ENCODE measurements around the gene POLR1C.

The POLR1C gene

DNA sequence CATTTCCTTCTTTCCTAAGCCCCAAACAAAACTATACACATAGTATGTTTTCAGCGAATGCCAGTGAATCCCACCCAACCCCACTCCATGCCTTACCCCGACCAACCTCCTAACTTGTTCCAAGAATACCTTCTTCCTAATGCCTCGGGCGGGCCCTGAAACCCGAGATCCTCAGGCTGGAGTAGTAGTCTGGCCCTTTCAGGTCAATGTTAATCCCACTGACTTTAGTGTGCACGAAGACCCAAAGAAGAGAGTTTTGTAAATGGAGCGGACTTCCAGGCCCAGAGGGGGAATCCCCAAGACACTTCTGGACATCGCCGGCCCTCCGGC is 557 bp upstream of the POLR1C start:
- Histone ChIP-seq H3K9ac (ENCODE audit: low read depth, low read length, poor library complexity, severe bottlenecking) (peak overlapping the region; percentile 97), H3K4me2 (ENCODE audit: low read depth, low read length, poor library complexity, severe bottlenecking) (peak overlapping the region; percentile 87), H3K9me3 (ENCODE audit: insufficient read depth, low read depth, low read length) (no peaks in the 10 kb centered on the region), H3K27me3 (ENCODE audit: insufficient read depth, low read length, poor library complexity, severe bottlenecking) (no peaks in the 10 kb centered on the region), H3K79me2 (ENCODE audit: insufficient read depth, low read length) (peaks cover 69% of the 10 kb centered on the region), H3K9me2 (replicated peaks; ENCODE audit: low read depth, low read length) (no peaks in the 10 kb centered on the region), H3K4me3 (ENCODE audit: low read length, poor library complexity, severe bottlenecking) (peak overlapping the region; percentile 93), H3K4me1 (ENCODE audit: insufficient read depth, low read length, poor library complexity, severe bottlenecking) (peaks cover 38% of the 10 kb centered on the region), H2AFZ (ENCODE audit: low read length) (peak overlapping the region; percentile 81), H3F3A (ENCODE audit: low read depth) (no peaks in the 10 kb centered on the region; the same call in 1 of the 2 replicates), H4K20me1 (ENCODE audit: insufficient read depth, low read length, poor library complexity, severe bottlenecking) (peaks cover 31% of the 10 kb centered on the region), H3K36me3 (ENCODE audit: insufficient read depth, low read length) (peaks cover 37% of the 10 kb centered on the region; the same call in 1 of the 2 replicates)
- no peak for TF ChIP-seq EZH2phosphoT487 (IDR thresholded peaks at IDR 0.05; ENCODE audit: borderline replicate concordance)
- TF ChIP-seq, protein P1, sequence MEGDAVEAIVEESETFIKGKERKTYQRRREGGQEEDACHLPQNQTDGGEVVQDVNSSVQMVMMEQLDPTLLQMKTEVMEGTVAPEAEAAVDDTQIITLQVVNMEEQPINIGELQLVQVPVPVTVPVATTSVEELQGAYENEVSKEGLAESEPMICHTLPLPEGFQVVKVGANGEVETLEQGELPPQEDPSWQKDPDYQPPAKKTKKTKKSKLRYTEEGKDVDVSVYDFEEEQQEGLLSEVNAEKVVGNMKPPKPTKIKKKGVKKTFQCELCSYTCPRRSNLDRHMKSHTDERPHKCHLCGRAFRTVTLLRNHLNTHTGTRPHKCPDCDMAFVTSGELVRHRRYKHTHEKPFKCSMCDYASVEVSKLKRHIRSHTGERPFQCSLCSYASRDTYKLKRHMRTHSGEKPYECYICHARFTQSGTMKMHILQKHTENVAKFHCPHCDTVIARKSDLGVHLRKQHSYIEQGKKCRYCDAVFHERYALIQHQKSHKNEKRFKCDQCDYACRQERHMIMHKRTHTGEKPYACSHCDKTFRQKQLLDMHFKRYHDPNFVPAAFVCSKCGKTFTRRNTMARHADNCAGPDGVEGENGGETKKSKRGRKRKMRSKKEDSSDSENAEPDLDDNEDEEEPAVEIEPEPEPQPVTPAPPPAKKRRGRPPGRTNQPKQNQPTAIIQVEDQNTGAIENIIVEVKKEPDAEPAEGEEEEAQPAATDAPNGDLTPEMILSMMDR (conservative IDR thresholded peaks at IDR 0.05; ENCODE audit: low read length), result no peak

DNA sequence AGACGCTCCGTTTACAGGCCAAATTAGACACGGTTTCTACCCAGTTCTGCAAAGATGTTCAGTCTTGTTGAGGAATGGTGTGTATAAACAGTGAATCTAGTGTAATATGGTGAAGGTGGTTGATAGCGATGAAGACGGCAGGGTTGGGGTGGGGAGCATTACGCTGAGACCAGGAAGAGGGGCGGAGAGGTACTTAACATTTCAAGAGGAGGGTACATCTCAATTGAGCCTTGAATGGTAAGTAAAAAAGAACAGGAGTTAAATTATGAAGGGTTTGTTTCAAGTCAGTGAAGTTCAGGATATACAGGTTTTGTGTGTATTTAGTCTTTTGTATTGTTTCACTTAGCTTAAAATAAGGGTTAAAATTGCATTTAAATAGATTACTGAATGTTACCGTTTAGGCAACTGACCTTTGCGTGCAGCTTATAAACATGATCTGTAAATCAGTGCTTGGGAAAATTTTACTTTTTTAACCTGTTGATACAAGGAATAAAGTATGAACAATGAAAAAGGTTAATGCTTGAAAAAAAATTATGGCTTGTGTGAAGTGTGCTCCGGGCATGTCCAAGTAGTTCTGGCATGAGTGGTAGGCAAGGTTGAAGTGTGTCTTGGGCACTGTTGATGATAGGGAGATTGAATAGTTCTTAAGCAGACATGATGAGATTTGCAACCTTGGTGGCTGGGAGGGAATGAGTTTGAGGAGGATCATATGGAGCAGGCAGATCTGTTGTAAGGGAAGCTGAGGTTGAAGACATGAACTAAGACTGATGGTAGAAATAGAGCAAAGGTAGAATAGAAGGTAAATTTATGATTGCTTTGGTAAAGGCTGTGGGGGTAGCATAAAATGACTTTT is 842 bp downstream of the POLR1C start:
- Histone ChIP-seq H3K79me2 (ENCODE audit: insufficient read depth, low read length) (peaks cover 69% of the 10 kb centered on the region), H3K4me2 (ENCODE audit: low read depth, low read length, poor library complexity, severe bottlenecking) (peak overlapping the region; percentile 96), H3K4me1 (ENCODE audit: insufficient read depth, low read length, poor library complexity, severe bottlenecking) (peaks cover 38% of the 10 kb centered on the region), H3K9me3 (ENCODE audit: insufficient read depth, low read depth, low read length) (no peaks in the 10 kb centered on the region), H3K9ac (ENCODE audit: low read depth, low read length, poor library complexity, severe bottlenecking) (peak overlapping the region; percentile 97), H3F3A (ENCODE audit: low read depth) (no peaks in the 10 kb centered on the region), H3K9me2 (replicated peaks; ENCODE audit: low read depth, low read length) (no peaks in the 10 kb centered on the region), H3K27me3 (ENCODE audit: insufficient read depth, low read length, poor library complexity, severe bottlenecking) (no peaks in the 10 kb centered on the region), H3K4me3 (ENCODE audit: low read length, poor library complexity, severe bottlenecking) (peak overlapping the region; percentile 93), H2AFZ (ENCODE audit: low read length) (peak overlapping the region; percentile 88), H4K20me1 (ENCODE audit: insufficient read depth, low read length, poor library complexity, severe bottlenecking) (peaks cover 28% of the 10 kb centered on the region), H3K36me3 (ENCODE audit: insufficient read depth, low read length) (peaks cover 47% of the 10 kb centered on the region; the same call in 1 of the 2 replicates)
- TF ChIP-seq EZH2phosphoT487 (IDR thresholded peaks at IDR 0.05; ENCODE audit: borderline replicate concordance), result no peak
- TF ChIP-seq, protein P1 (conservative IDR thresholded peaks at IDR 0.05; ENCODE audit: low read length), result no peak

DNA sequence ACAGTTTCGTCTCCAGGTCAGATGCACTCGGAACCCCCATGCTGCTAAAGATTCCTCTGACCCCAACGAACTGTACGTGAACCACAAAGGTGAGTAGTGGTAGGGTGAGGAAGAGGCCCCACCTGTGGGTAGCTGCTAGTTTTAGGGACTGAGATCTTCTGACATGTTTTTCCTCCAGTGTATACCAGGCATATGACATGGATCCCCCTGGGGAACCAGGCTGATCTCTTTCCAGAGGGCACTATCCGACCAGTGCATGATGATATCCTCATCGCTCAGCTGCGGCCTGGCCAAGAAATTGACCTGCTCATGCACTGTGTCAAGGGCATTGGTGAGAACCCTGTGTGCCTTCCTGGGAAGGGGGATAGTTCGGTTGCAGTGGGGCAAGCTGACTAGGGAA is 3.2 kb downstream of the POLR1C start:
- no peak overlapping the region for H2AFZ ChIP-seq (ENCODE audit: low read length)
- peaks cover 28% of the 10 kb centered on the region for H3K4me1 ChIP-seq (ENCODE audit: insufficient read depth, low read length, poor library complexity, severe bottlenecking)
- no peaks in the 10 kb centered on the region for H3F3A ChIP-seq (ENCODE audit: low read depth)
- H3K4me3 ChIP-seq (ENCODE audit: low read length, poor library complexity, severe bottlenecking), result no peak overlapping the region
- H3K9me2 ChIP-seq (replicated peaks; ENCODE audit: low read depth, low read length), result no peaks in the 10 kb centered on the region
- no peaks in the 10 kb centered on the region for H3K9me3 ChIP-seq (ENCODE audit: insufficient read depth, low read depth, low read length)
- no peak overlapping the region for H3K4me2 ChIP-seq (ENCODE audit: low read depth, low read length, poor library complexity, severe bottlenecking)
- TF ChIP-seq, protein P1 (conservative IDR thresholded peaks at IDR 0.05; ENCODE audit: low read length), result no peak
- TF ChIP-seq EZH2phosphoT487 (IDR thresholded peaks at IDR 0.05; ENCODE audit: borderline replicate concordance), result no peak
- no peaks in the 10 kb centered on the region for H3K27me3 ChIP-seq (ENCODE audit: insufficient read depth, low read length, poor library complexity, severe bottlenecking)
- peaks cover 51% of the 10 kb centered on the region for H3K79me2 ChIP-seq (ENCODE audit: insufficient read depth, low read length)
- H3K9ac ChIP-seq (ENCODE audit: low read depth, low read length, poor library complexity, severe bottlenecking), result no peak overlapping the region
- H3K36me3 ChIP-seq (ENCODE audit: insufficient read depth, low read length), result peaks cover 59% of the 10 kb centered on the region; the same call in 1 of the 2 replicates
- H4K20me1 ChIP-seq (ENCODE audit: insufficient read depth, low read length, poor library complexity, severe bottlenecking), result peaks cover 20% of the 10 kb centered on the region
